Kidney epithelial cell (primary cell): ENCODE data around the gene PDZD7. TPM values are rescaled to one million over a fixed set of nuclear protein-coding genes. Genes with fewer than 3 reads are reported as not detected.

Experiments
- DNase-seq: peaks from one replicate; pipeline ENCODE4 v3.0.0-alpha.2; 2010; ENCODE audit warnings: low read depth
- H3K27me3 ChIP-seq: 2 replicates; pipeline ENCODE4 v1.6.0; 2011; ENCODE audit warnings: low read length; ENCODE audit not compliant: control insufficient read depth, insufficient read depth
- H3K36me3 ChIP-seq: 2 replicates; pipeline ENCODE4 v1.5.1; 2011; ENCODE audit warnings: low read length; ENCODE audit not compliant: control insufficient read depth, insufficient read depth
- H3K4me3 ChIP-seq: 2 replicates; pipeline ENCODE4 v1.5.1; 2011; ENCODE audit warnings: low read depth, mild to moderate bottlenecking, control low read depth, low read length
- CTCF ChIP-seq: IDR thresholded peaks from 2 replicates; pipeline ENCODE4 v1.5.1; 2011; ENCODE audit warnings: mild to moderate bottlenecking, moderate library complexity, low read length, control low read depth, inconsistent platforms; ENCODE audit not compliant: insufficient read depth, poor library complexity, severe bottlenecking
- total RNA-seq: library from RNA; depleted of rRNA; stranded (reverse); fragments of >200 nt; gene quantifications from 2 replicates; pipeline ENCODE4 v1.2.3, GENCODE V29; 2015

Gene PDZD7
- total RNA-seq, 1 donor from 2014 or later = 3.5 TPM

GRCh38 chr10:100962351-100963080 lies 68.4 kb downstream of the PDZD7 start:
- TF ChIP-seq CTCF = no peak

GRCh38 chr10:100960251-100960650 lies 70.7 kb downstream of the PDZD7 start:
- no peaks in the 10 kb centered on the region for H3K27me3 ChIP-seq
- DNase-seq = no peak
- TF ChIP-seq CTCF = no peak
- peaks cover 2% of the 10 kb centered on the region for H3K36me3 ChIP-seq
- H3K4me3 ChIP-seq = no peak overlapping the region

More at GRCh38 chr10:100962351-100963080, 68.4 kb downstream of the PDZD7 start:
- DNase-seq = no peak
- no peak overlapping the region for H3K4me3 ChIP-seq
- H3K36me3 ChIP-seq = peaks cover 3% of the 10 kb centered on the region
- no peaks in the 10 kb centered on the region for H3K27me3 ChIP-seq

Other genes with a start within 250 kb of the PDZD7 start
- gene SLF2, start 118.2 kb downstream of the PDZD7 start, total RNA-seq = 19.7 and 22.2 TPM in 2 replicates
- gene SEMA4G, start 61.6 kb downstream of the PDZD7 start, total RNA-seq = 4.7 and 7.2 TPM in 2 replicates
- gene MRPL43, start 43.6 kb downstream of the PDZD7 start, total RNA-seq = 84.1 and 92.3 TPM in 2 replicates
- gene TWNK, start 43.6 kb downstream of the PDZD7 start, total RNA-seq = 14.0 and 14.1 TPM in 2 replicates
- 118 and 125 TPM in 2 replicates for gene LZTS2, start 31.3 kb downstream of the PDZD7 start, total RNA-seq
- gene SFXN3, start 105 bp upstream of the PDZD7 start, total RNA-seq = 59.4 and 77.4 TPM in 2 replicates
- 2.0 and 4.8 TPM in 2 replicates for gene KAZALD1, start 30.9 kb upstream of the PDZD7 start, total RNA-seq
- gene TLX1, start 100.2 kb upstream of the PDZD7 start, total RNA-seq = not detected in 2 replicates
- gene LBX1, start 198.3 kb upstream of the PDZD7 start, total RNA-seq = not detected in 2 replicates